ENCODE results near the gene C1QTNF7.

C1QTNF7 gene

DNA sequence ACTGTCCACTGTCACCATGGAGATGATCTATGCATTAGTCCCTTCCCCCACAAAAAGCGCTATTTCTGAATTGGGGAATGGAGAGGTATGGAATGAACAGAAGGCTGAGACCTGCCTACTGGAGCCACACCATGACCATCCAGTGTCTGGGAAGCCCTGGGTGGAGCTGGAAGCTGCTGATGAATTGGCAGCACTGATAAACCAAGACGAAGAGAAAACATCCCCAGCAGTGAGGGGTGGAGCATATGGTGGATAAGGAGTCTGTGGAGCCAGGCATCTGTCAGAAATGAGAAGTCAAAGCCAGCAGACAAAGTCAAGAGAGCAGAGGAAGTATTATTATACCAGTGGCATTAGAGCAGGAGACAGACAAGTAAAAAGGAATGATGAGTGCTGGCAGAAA is 55.0 kb downstream of the C1QTNF7 start:
- Histone ChIP-seq H3K79me2 (ENCODE audit: insufficient read depth, low read depth) (no peaks in the 10 kb centered on the region), H3K9ac (no peak overlapping the region), H3K27ac (no peak overlapping the region), H3K36me3 (ENCODE audit: insufficient read depth) (no peaks in the 10 kb centered on the region), H2AFZ (ENCODE audit: low read depth) (no peak overlapping the region), H3K4me2 (no peak overlapping the region), H4K20me1 (ENCODE audit: insufficient read depth) (no peaks in the 10 kb centered on the region), H3K4me1 (ENCODE audit: low read depth, poor library complexity, severe bottlenecking) (no peaks in the 10 kb centered on the region), H3K27me3 (ENCODE audit: insufficient read depth, low read depth) (no peaks in the 10 kb centered on the region), H3K4me3 (IDR thresholded peaks at IDR 0.05; ENCODE audit: insufficient read depth, low read depth, low read length) (no peak overlapping the region)
- TF ChIP-seq, protein P1, sequence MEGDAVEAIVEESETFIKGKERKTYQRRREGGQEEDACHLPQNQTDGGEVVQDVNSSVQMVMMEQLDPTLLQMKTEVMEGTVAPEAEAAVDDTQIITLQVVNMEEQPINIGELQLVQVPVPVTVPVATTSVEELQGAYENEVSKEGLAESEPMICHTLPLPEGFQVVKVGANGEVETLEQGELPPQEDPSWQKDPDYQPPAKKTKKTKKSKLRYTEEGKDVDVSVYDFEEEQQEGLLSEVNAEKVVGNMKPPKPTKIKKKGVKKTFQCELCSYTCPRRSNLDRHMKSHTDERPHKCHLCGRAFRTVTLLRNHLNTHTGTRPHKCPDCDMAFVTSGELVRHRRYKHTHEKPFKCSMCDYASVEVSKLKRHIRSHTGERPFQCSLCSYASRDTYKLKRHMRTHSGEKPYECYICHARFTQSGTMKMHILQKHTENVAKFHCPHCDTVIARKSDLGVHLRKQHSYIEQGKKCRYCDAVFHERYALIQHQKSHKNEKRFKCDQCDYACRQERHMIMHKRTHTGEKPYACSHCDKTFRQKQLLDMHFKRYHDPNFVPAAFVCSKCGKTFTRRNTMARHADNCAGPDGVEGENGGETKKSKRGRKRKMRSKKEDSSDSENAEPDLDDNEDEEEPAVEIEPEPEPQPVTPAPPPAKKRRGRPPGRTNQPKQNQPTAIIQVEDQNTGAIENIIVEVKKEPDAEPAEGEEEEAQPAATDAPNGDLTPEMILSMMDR (conservative IDR thresholded peaks at IDR 0.05; ENCODE audit: low read depth, low read length), result no peak

DNA sequence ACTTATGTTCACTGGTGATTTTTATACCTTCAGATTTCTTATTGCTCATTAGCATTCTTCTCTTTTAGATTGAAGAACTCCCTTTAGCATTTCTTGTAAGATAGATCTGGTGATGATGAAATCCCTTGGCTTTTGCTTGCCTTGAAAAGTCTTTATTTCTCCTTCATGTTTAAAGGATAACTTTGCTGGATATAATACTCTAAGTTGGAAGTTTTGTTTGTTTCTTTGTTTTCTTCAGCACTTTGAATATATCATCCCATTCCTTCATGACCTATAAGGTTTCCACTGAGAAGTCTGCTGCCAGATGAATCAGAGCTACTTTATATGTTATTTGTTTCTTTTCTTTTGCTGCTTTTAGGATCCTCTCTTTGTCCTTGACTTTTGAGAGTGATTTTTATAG is 60.3 kb downstream of the C1QTNF7 start:
- Histone ChIP-seq H2AFZ (ENCODE audit: low read depth) (no peak overlapping the region), H3K27ac (no peak overlapping the region), H3K4me3 (IDR thresholded peaks at IDR 0.05; ENCODE audit: insufficient read depth, low read depth, low read length) (no peak overlapping the region), H3K36me3 (ENCODE audit: insufficient read depth) (no peaks in the 10 kb centered on the region), H3K27me3 (ENCODE audit: insufficient read depth, low read depth) (no peaks in the 10 kb centered on the region), H3K4me2 (no peak overlapping the region), H3K9ac (no peak overlapping the region), H4K20me1 (ENCODE audit: insufficient read depth) (no peaks in the 10 kb centered on the region), H3K79me2 (ENCODE audit: insufficient read depth, low read depth) (no peaks in the 10 kb centered on the region), H3K4me1 (ENCODE audit: low read depth, poor library complexity, severe bottlenecking) (no peaks in the 10 kb centered on the region)
- TF ChIP-seq, protein P1 (conservative IDR thresholded peaks at IDR 0.05; ENCODE audit: low read depth, low read length), result no peak

DNA sequence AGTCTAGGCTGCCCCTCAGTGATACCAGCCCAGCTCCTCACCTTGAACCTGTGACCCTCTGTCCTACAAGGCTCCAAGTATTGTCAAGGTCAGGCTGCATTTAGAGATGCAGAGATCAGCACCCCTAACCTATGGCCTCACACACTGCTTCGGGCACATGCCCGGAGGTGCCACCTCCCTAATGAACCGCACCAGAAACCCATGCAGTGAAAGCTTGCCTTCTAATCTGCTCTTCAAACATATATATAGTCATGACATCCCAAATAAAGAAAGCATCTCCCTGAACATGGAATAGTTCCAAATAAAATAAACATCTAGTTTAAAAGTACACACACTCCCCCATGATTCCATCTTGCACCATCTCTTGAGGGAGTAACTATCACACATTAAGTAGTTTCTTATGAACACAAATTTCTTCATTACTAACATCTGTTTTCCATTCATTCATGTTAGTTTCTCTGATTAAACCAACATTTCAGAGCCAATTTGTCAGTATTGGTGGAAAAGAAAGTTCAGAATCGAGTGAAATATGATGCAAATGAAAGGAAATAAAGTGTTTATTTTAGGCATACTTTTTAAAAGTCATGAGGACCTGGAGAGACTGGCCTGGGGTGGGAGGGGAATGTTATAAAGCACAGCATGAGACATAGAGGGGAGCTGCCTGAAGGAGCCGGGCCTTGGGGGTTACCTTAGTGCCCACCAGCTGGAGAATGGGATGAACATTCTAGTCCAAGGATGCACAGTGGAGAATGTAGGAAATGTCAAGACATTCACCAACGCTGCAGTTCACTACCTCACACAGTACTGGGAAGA is 61.0 kb downstream of the C1QTNF7 start:
- H4K20me1 ChIP-seq (ENCODE audit: insufficient read depth), result no peaks in the 10 kb centered on the region
- no peaks in the 10 kb centered on the region for H3K27me3 ChIP-seq (ENCODE audit: insufficient read depth, low read depth)
- no peak overlapping the region for H3K9ac ChIP-seq
- H3K4me2 ChIP-seq, result no peak overlapping the region
- no peak overlapping the region for H2AFZ ChIP-seq (ENCODE audit: low read depth)
- no peak overlapping the region for H3K4me3 ChIP-seq (IDR thresholded peaks at IDR 0.05; ENCODE audit: insufficient read depth, low read depth, low read length)
- no peaks in the 10 kb centered on the region for H3K36me3 ChIP-seq (ENCODE audit: insufficient read depth)
- no peak overlapping the region for H3K27ac ChIP-seq
- H3K4me1 ChIP-seq (ENCODE audit: low read depth, poor library complexity, severe bottlenecking), result no peaks in the 10 kb centered on the region
- TF ChIP-seq, protein P1 (conservative IDR thresholded peaks at IDR 0.05; ENCODE audit: low read depth, low read length), result no peak
- H3K79me2 ChIP-seq (ENCODE audit: insufficient read depth, low read depth), result no peaks in the 10 kb centered on the region

DNA sequence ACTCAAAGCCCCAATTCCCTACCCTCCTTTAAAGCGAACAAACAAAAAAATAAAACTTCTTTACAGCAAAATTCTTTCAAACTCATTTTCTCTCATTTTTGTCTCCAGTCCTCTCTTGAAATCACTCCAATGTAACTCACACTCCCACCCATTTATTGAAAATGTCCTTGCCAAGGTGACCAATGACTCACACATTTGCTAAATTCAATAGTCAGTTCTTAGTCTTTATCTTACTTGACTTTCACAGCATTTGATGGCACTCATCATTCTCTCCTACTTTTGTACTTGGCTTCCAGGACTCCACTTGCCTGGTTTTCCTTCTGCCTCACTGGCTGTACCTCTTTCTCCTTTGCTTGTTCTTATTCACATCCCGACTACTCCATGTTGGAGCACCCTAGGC is 61.7 kb downstream of the C1QTNF7 start:
- Histone ChIP-seq H3K4me2 (no peak overlapping the region), H2AFZ (ENCODE audit: low read depth) (no peak overlapping the region), H3K9ac (no peak overlapping the region), H4K20me1 (ENCODE audit: insufficient read depth) (no peaks in the 10 kb centered on the region), H3K4me1 (ENCODE audit: low read depth, poor library complexity, severe bottlenecking) (no peaks in the 10 kb centered on the region), H3K79me2 (ENCODE audit: insufficient read depth, low read depth) (no peaks in the 10 kb centered on the region), H3K27me3 (ENCODE audit: insufficient read depth, low read depth) (no peaks in the 10 kb centered on the region), H3K27ac (no peak overlapping the region), H3K4me3 (IDR thresholded peaks at IDR 0.05; ENCODE audit: insufficient read depth, low read depth, low read length) (no peak overlapping the region), H3K36me3 (ENCODE audit: insufficient read depth) (no peaks in the 10 kb centered on the region)
- TF ChIP-seq, protein P1 (conservative IDR thresholded peaks at IDR 0.05; ENCODE audit: low read depth, low read length), result no peak

Data from KMS-11 (cell line).